Keratinocyte (primary cell): ENCODE results near the gene GOLGB1. TPM values are rescaled to one million over a fixed set of nuclear protein-coding genes. Genes with fewer than 3 reads are reported as not detected.

ENCODE experiments used
- DNase-seq: peaks from one replicate; pipeline ENCODE4 v3.0.0-alpha.2; 2011; ENCODE audit warnings: low read depth, missing footprints, low spot score
- FAIRE-seq: peaks from 2 replicates; lab custom pipeline; 2011; peaks lifted over from hg19 to GRCh38; lab: Jason Lieb, UNC
- H2AFZ ChIP-seq: 2 replicates; pipeline ENCODE4 v1.6.0; 2012; ENCODE audit warnings: low read length, control low read depth, inconsistent platforms; ENCODE audit not compliant: control insufficient read depth
- H3K27ac ChIP-seq: 2 replicates; pipeline ENCODE4 v1.5.1; 2011; ENCODE audit warnings: low read length; ENCODE audit not compliant: control insufficient read depth, insufficient read depth
- H3K27me3 ChIP-seq: 3 replicates; pipeline ENCODE4 v1.6.0; 2011; ENCODE audit warnings: low read length; ENCODE audit not compliant: control insufficient read depth, insufficient read depth; ENCODE audit errors: extremely low read depth
- H3K36me3 ChIP-seq, 2 experiments: 2 replicates in 1 of 2; 3 replicates in 1 of 2; pipeline ENCODE4 v1.5.1; 2011; ENCODE audit warnings: low read length in 2 of 2, mild to moderate bottlenecking in 1 of 2; ENCODE audit not compliant: control insufficient read depth in 2 of 2, insufficient read depth in 2 of 2; ENCODE audit errors: extremely low read depth in 1 of 2
- H3K4me1 ChIP-seq: 3 replicates; pipeline ENCODE4 v1.5.1; 2011; ENCODE audit warnings: low read length; ENCODE audit not compliant: control insufficient read depth, insufficient read depth; ENCODE audit errors: extremely low read depth
- H3K4me2 ChIP-seq: 3 replicates; pipeline ENCODE4 v1.6.0; 2011; ENCODE audit warnings: low read depth, low read length; ENCODE audit not compliant: control insufficient read depth, insufficient read depth; ENCODE audit errors: extremely low read depth
- H3K4me3 ChIP-seq, 3 experiments: fragments of 200-600 bp in 1 of 3; sonication (generic) in 1 of 3; 2 replicates in 2 of 3; 3 replicates in 1 of 3; pipeline ENCODE4 v1.5.1; 2011 to 2016; ENCODE audit warnings: low read length in 3 of 3, mild to moderate bottlenecking in 3 of 3, control low read depth in 2 of 3, inconsistent platforms in 1 of 3, low read depth in 1 of 3, mixed read lengths in 1 of 3, mixed run types in 1 of 3, moderate library complexity in 1 of 3; ENCODE audit not compliant: control insufficient read depth in 2 of 3, insufficient read depth in 2 of 3; ENCODE audit errors: extremely low read depth in 1 of 3
- H3K79me2 ChIP-seq: 2 replicates; pipeline ENCODE4 v1.6.0; 2012; ENCODE audit warnings: low read length; ENCODE audit not compliant: control insufficient read depth, insufficient read depth
- H3K9ac ChIP-seq: 3 replicates; pipeline ENCODE4 v1.6.0; 2011; ENCODE audit warnings: low read length; ENCODE audit not compliant: control insufficient read depth, insufficient read depth; ENCODE audit errors: extremely low read depth
- H3K9me1 ChIP-seq: 3 replicates; pipeline ENCODE4 v1.6.0; 2011; ENCODE audit warnings: low read length; ENCODE audit not compliant: control insufficient read depth, insufficient read depth; ENCODE audit errors: extremely low read depth
- H3K9me3 ChIP-seq: 2 replicates; pipeline ENCODE4 v1.5.1; 2012; ENCODE audit warnings: low read depth, low read length; ENCODE audit not compliant: control insufficient read depth
- H4K20me1 ChIP-seq: 3 replicates; pipeline ENCODE4 v1.6.0; 2011; ENCODE audit warnings: low read length; ENCODE audit not compliant: control insufficient read depth, insufficient read depth; ENCODE audit errors: extremely low read depth
- CTCF ChIP-seq, 3 experiments: IDR thresholded peaks in 1 of 3; conservative IDR thresholded peaks in 1 of 3; optimal IDR thresholded peaks in 1 of 3; 2 replicates in 2 of 3; 3 replicates in 1 of 3; pipeline versions ENCODE3 to v1.5.1; 2011; ENCODE audit warnings: low read length in 3 of 3, mild to moderate bottlenecking in 3 of 3, moderate library complexity in 2 of 3, control low read depth in 1 of 3, inconsistent platforms in 1 of 3; ENCODE audit not compliant: insufficient read depth in 2 of 3; ENCODE audit errors: extremely low read depth in 1 of 3
- EZH2 ChIP-seq: IDR thresholded peaks from one replicate; pipeline ENCODE4 v1.6.1; 2012; ENCODE audit warnings: inconsistent platforms, mild to moderate bottlenecking, low read length, moderate library complexity
- dilution Hi-C: fragments of 300-500 bp; cut with MboI; formaldehyde crosslinking; loops from one replicate; pipeline ENCODE4 v1.7.0; 2020; ENCODE audit warnings: low sequenced_read_pairs; ENCODE audit not compliant: extremely low pct_ligation_motif_present
- polyA plus RNA-seq, 5 experiments: library from polyadenylated mRNA; depleted of rRNA in 3 of 5; stranded (reverse) in 3 of 5; stranded (forward) in 1 of 5; unstranded in 1 of 5; fragments of >200 nt; gene quantifications; 1 replicate in 1 of 5; 2 replicates in 3 of 5; 3 replicates in 1 of 5; pipeline versions ENCODE4 v1.2.1 to v1.2.3, GENCODE V29; 2011 to 2012; ENCODE audit warnings: missing spikeins in 2 of 5, low read depth in 1 of 5, low replicate concordance in 1 of 5

Gene GOLGB1
- polyA plus RNA-seq, 1 donor (not counting 4 experiments of a cell fraction or from before 2014, with no cell fraction given) = 21.7 TPM

GRCh38 chr3:121769246-121769645, 19.7 kb upstream of the GOLGB1 start:
- Histone ChIP-seq H3K36me3 (peaks cover 6 to 7% of the 10 kb centered on the region in 2 experiments), H3K79me2 (no peaks in the 10 kb centered on the region), H3K9me1 (no peaks in the 10 kb centered on the region), H3K4me3 (no peak overlapping the region), H3K9me3 (no peaks in the 10 kb centered on the region), H2AFZ (no peak overlapping the region), H3K27me3 (no peaks in the 10 kb centered on the region), H3K4me2 (no peak overlapping the region), H3K4me1 (no peaks in the 10 kb centered on the region), H3K27ac (no peak overlapping the region), H3K9ac (no peak overlapping the region), H4K20me1 (no peaks in the 10 kb centered on the region)
- DNase-seq = no peak
- TF ChIP-seq EZH2 (no peak), CTCF (optimal IDR thresholded peaks at IDR 0.05 in 1 of 3, IDR thresholded peaks at IDR 0.05 in 1 of 3, conservative IDR thresholded peaks at IDR 0.05 in 1 of 3; ENCODE audit: extremely low read depth in 1 of 3, insufficient read depth in 2 of 3, low read length in 3 of 3) (no peak)
- no peak for FAIRE-seq
- dilution Hi-C loops = no loop called here

- Histone ChIP-seq H3K4me1 (no peaks in the 10 kb centered on the region), H3K27me3 (no peaks in the 10 kb centered on the region), H3K9ac (no peak overlapping the region), H3K9me3 (no peaks in the 10 kb centered on the region), H3K79me2 (no peaks in the 10 kb centered on the region), H3K4me2 (no peak overlapping the region), H3K4me3 (no peak overlapping the region), H4K20me1 (no peaks in the 10 kb centered on the region), H3K27ac (no peak overlapping the region), H3K36me3 (peaks cover 6 to 7% of the 10 kb centered on the region in 2 experiments), H3K9me1 (no peaks in the 10 kb centered on the region), H2AFZ (no peak overlapping the region)
- no peak for TF ChIP-seq EZH2
- FAIRE-seq = no peak
- dilution Hi-C loops = no loop called here
- no peak for DNase-seq
These were observed 18.9 kb upstream of the GOLGB1 start for GRCh38 chr3:121768452-121768851.

- H3K9me1 ChIP-seq = no peaks in the 10 kb centered on the region
- H3K4me2 ChIP-seq = no peak overlapping the region
- H3K27me3 ChIP-seq = no peaks in the 10 kb centered on the region
- dilution Hi-C loops = no loop called here
- H2AFZ ChIP-seq = no peak overlapping the region
- H3K9me3 ChIP-seq = no peaks in the 10 kb centered on the region
- no peaks in the 10 kb centered on the region for H3K36me3 ChIP-seq
- no peak overlapping the region for H3K4me3 ChIP-seq
- H3K27ac ChIP-seq = no peak overlapping the region
- DNase-seq (no peak), FAIRE-seq (no peak)
- no peaks in the 10 kb centered on the region for H4K20me1 ChIP-seq
- no peaks in the 10 kb centered on the region for H3K79me2 ChIP-seq
- H3K9ac ChIP-seq = no peak overlapping the region
- TF ChIP-seq CTCF (optimal IDR thresholded peaks at IDR 0.05 in 1 of 3, IDR thresholded peaks at IDR 0.05 in 1 of 3, conservative IDR thresholded peaks at IDR 0.05 in 1 of 3; ENCODE audit: extremely low read depth in 1 of 3, insufficient read depth in 2 of 3, low read length in 3 of 3) (no peak), EZH2 (no peak)
- H3K4me1 ChIP-seq = no peaks in the 10 kb centered on the region
These were observed 10.1 kb upstream of the GOLGB1 start for GRCh38 chr3:121759541-121760202.
